ENCODE measurements around the gene KDM2B.
"Not testable (repeated sequence)": the region's sequence is repeated elsewhere in the genome, so short reads cannot be mapped to it uniquely, and the experiment has no call there.

The KDM2B gene

DNA sequence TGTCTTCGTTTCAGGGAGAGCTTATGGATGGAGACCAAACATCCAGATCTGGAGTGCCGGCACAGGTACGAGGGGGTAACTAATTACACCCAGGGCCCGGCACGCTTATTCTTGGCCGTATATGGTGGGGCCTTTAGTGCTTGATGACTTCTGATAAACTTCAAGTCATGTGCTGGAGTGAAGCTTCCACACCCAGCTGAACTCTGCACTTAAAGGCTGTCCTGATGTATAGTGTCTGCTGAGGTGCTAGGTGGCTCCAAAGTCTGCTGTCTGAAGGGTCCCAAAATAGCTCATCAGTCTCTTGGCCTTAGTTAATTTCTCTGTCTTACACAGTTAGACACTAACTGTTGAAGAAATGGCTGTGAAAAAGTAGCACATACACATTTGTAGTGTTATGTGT lies 163.0 kb downstream of the KDM2B start:
- H3K36me3 Mint-ChIP-seq: peaks cover 11% of the 10 kb centered on the region
- H3K9me3 Mint-ChIP-seq (ENCODE audit: low read depth): no peaks in the 10 kb centered on the region
- no peaks in the 10 kb centered on the region for H3K27me3 Mint-ChIP-seq
- H3K4me1 Mint-ChIP-seq (ENCODE audit: low read depth): peaks cover 19% of the 10 kb centered on the region
- H3K4me3 Mint-ChIP-seq: no peak overlapping the region
- peak overlapping the region; percentile 12 for H3K27ac Mint-ChIP-seq

DNA sequence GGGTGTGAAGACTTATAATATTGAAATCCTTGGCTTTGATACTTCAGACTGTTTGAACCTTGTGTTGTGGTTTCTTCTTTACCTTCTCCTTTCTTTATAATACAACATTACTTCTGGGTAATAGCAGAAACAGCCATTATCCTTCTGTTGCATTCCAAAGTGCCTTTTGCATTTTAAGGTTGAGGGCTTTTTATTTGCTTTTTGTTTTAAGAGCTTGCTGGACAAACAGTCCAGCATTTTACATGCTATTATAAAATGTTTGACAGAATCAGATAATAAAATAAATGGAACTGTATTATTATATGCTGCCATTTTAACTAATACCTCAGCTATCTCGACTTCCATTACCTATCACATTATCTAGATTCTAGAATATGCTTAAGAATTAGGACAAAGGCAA lies 166.9 kb downstream of the KDM2B start:
- peaks cover 23% of the 10 kb centered on the region for H3K4me1 Mint-ChIP-seq (ENCODE audit: low read depth)
- H3K27me3 Mint-ChIP-seq: no peaks in the 10 kb centered on the region
- no peak overlapping the region for H3K4me3 Mint-ChIP-seq
- H3K27ac Mint-ChIP-seq: peak overlapping the region; percentile 34
- no peaks in the 10 kb centered on the region for H3K9me3 Mint-ChIP-seq (ENCODE audit: low read depth)
- peaks cover 5% of the 10 kb centered on the region for H3K36me3 Mint-ChIP-seq

DNA sequence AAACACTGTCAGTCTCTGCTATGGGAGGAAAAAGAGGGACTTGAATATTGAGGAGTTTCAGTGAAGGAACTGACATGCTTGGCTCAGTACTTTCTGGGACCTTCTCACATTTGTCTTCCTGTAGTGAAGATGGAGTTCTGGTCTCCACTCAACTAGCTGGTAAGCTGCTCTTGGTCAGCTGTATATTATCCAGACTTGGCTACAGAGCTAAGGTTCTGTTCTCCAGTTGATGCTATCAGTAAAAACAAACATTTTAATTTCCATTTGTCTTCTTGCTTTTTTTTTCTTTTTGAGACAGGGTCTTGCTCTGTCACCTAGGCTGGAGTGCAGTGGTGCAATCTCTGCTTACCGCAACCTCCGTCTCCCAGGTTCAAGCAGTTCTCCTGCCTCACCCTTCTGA lies 175.6 kb downstream of the KDM2B start:
- H3K9me3 Mint-ChIP-seq (ENCODE audit: low read depth): no peaks in the 10 kb centered on the region
- H3K27ac Mint-ChIP-seq: no peak overlapping the region
- peaks cover 3% of the 10 kb centered on the region for H3K36me3 Mint-ChIP-seq
- peaks cover 43% of the 10 kb centered on the region for H3K4me1 Mint-ChIP-seq (ENCODE audit: low read depth)
- H3K4me3 Mint-ChIP-seq: no peak overlapping the region
- H3K27me3 Mint-ChIP-seq: no peaks in the 10 kb centered on the region

DNA sequence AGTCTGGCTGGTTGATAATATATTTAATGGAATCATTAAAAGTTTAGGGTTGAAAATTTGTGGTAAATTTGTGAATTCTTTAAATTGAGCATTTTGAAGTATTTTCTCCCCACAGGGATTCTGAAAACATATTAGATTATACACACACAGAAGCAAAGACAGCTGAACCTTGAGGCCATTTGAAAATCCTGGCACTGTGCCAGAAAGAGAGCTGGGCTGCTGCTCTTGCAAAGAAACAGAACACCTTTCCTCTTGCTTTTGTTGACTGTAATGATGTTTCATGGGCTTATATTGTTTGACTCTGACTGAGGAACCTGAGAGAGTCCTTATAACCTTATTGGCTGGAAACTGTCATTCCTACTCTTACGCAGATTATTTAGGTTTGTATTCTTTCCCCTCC lies 176.1 kb downstream of the KDM2B start:
- Mint-ChIP-seq H3K4me3 (no peak overlapping the region), H3K9me3 (ENCODE audit: low read depth) (no peaks in the 10 kb centered on the region), H3K4me1 (ENCODE audit: low read depth) (peaks cover 43% of the 10 kb centered on the region), H3K27me3 (no peaks in the 10 kb centered on the region), H3K36me3 (peaks cover 3% of the 10 kb centered on the region), H3K27ac (no peak overlapping the region)

DNA sequence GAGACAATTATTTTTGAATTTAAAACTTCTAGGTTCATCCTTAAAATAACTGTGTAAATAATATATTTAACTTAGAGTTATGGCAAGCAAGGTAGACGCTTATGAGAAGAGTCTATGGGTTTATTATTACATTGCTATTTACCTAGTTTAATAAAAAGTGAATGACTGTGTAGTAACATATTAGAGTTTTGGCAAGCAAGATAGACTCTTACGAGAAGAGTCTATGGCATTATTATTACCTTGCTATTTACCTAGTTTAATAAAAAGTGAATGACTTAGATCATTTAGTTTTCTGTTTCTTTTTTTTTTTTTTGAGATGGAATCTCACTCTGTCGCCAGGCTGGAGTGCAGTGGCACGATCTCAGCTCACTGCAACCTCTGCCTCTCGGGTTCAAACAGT lies 177.1 kb downstream of the KDM2B start:
- no peak overlapping the region for H3K27ac Mint-ChIP-seq
- no peaks in the 10 kb centered on the region for H3K9me3 Mint-ChIP-seq (ENCODE audit: low read depth)
- no peak overlapping the region for H3K4me3 Mint-ChIP-seq
- peaks cover 3% of the 10 kb centered on the region for H3K36me3 Mint-ChIP-seq
- H3K27me3 Mint-ChIP-seq: no peaks in the 10 kb centered on the region
- H3K4me1 Mint-ChIP-seq (ENCODE audit: low read depth): peaks cover 45% of the 10 kb centered on the region

DNA sequence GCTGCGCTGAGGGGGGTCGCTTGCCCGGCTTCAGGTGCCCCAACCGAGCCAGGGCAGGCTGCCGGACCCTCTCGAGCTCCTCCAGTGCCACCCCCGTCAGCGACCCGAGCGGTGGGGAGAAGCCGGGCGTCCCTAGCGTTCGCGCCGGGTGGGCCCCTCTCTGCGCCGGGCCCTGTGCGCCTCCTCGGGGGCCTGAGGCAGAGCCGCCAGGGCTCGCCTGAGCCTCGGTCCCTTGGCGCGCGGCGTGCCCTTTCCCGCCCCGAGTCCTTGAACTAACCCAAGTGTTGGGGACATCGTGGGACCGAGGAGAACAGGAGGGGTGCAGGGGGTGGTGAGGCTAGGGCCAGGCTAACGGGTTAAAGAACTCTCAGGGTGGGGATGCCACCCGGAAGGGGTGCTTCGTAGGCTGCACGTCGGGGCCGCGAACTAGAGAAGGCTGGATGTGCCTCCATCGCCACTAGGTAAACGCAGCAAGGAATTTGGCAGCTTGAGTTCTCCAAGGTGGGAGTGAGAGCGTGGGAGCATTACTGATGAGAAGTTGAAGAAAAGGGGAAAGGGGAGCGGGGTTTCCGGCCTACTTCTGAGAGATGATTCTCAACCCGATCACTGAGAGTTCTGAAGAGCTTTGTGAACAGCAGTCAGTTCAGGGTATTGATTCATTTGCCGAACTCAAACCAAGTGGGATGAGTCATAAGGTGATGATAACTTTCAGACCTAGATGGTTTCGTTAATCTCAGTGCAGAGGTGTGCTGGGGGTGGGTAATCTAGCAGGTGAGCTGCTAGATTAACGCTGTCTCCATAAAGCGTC lies 180.3 kb downstream of the KDM2B start:
- Mint-ChIP-seq H3K36me3 (no peaks in the 10 kb centered on the region), H3K27ac (peak overlapping the region; percentile 98), H3K27me3 (no peaks in the 10 kb centered on the region), H3K4me1 (ENCODE audit: low read depth) (peaks cover 30% of the 10 kb centered on the region), H3K9me3 (ENCODE audit: low read depth) (no peaks in the 10 kb centered on the region), H3K4me3 (peak overlapping the region; percentile 94)

DNA sequence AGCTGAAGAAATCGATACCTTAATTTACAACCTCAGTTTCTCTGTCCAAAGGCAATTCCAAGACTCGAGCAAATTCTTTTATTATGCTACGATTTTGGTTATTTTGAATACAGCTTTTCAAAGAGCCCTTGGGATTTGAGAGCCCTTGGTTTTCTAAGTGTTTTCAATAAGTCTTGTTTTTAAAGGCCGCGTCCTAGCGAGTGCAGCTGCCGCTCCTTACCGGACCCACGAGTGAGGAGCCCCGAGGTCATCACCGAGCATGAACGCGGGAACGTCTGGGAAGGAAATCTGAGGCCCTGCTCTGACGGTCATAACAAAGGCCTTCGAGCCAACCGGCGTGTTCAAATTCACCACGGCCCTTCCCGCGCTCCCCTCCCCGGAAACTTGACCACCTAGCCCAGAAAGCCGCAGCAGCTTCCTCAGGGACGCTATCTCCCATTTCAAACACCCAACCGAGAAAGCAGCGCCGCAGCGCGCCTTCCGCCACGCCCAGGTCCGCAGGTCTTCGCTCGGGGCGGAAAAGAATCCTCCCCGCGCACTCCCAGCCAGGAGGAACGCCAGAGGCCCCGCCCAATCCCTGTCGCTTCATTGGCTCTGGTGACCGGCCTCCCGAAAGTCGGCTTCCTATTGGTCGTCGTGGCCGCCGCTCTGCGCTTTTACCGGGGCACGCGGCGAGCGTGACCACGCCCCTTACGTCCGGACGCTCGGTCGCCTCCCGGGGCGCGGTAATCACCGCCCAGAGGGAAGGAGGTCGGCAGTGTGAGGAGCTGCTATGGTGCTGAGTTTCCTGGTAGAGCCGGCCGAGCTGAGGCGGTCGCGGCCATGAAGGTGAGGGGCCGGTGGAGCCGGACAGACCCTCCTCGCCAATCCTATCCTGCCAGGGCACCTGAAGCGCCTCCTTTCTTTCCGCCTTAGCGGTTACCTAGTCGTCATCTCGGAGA lies 181.2 kb downstream of the KDM2B start, which contains the start of gene RNF34:
TSS of gene RNF34 (plus strand) at position 728 of the 941 bp plus-strand sequence. CDS start at position 823, 95 bp downstream.
- Mint-ChIP-seq H3K4me1 (ENCODE audit: low read depth) (peaks cover 30% of the 10 kb centered on the region), H3K36me3 (no peaks in the 10 kb centered on the region), H3K27me3 (no peaks in the 10 kb centered on the region), H3K27ac (peak within 1 kb of the TSS; percentile 98), H3K9me3 (ENCODE audit: low read depth) (no peaks in the 10 kb centered on the region), H3K4me3 (peak within 1 kb of the TSS; percentile 94)

DNA sequence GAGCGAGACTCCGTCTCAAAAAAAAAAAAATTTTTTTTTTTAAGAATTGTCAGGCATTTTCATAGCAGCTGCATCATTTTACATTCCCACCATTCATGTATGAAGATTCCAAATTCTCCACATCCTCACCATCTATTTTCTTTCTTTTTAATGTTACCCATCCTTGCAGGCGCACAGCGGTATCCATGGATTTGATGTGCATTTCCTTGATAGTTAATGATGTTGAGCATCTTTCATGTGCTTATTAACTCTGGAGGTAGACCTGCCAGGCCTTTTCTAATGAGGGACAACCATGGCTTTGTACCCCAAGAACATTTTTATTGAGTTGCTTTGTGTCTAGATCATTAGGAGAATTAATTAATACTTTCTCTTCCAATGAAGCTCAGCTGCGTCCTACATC lies 182.5 kb downstream of the KDM2B start:
- no peaks in the 10 kb centered on the region for H3K36me3 Mint-ChIP-seq
- no peak overlapping the region for H3K27ac Mint-ChIP-seq

DNA sequence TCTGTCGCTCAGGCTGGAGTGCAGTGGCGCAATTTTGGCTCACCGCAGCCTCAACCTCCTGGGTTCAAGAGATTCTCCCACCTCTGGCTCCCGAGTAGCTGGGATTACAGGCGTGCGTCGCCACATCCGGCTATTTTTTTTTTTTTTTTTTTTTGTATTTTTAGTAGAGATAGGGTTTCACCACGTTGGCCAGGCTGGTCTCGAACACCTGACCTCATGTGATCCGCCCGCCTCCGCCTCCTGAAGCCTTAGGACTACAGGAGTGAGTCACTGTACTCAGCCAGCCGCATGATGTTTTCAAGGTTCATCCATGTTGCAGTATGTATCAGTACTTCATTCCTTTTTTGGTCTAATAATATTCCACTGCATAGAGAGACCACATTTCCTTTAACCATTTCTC lies 183.3 kb downstream of the KDM2B start:
- H3K4me3 Mint-ChIP-seq: no peak overlapping the region
- no peaks in the 10 kb centered on the region for H3K9me3 Mint-ChIP-seq (ENCODE audit: low read depth)
- no peaks in the 10 kb centered on the region for H3K27me3 Mint-ChIP-seq
- H3K36me3 Mint-ChIP-seq: no peaks in the 10 kb centered on the region
- H3K4me1 Mint-ChIP-seq (ENCODE audit: low read depth): peaks cover 20% of the 10 kb centered on the region
- no peak overlapping the region for H3K27ac Mint-ChIP-seq

More for the DNA sequence above, 182.5 kb downstream of the KDM2B start:
- Mint-ChIP-seq H3K4me1 (ENCODE audit: low read depth) (peaks cover 25% of the 10 kb centered on the region), H3K4me3 (peak overlapping the region; percentile 94), H3K27me3 (no peaks in the 10 kb centered on the region), H3K9me3 (ENCODE audit: low read depth) (no peaks in the 10 kb centered on the region)

DNA sequence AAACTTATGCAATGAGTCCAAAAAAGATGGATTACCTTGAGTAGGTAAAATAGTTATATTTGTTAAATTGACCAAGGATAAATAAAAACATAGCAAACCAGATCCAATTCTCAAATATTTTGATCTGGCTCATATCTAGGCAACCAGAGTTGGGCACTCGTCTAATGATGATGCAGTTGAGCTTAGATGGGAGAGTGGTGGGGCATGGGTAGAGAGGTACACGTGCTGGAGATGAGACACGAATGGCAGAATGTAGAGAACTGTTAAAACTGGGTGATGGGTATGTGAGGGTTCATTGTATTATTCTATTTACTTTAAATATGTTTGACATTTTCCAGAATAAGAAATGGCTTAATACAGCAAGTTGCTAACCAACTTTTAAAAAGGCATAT lies 188.5 kb downstream of the KDM2B start:
- Mint-ChIP-seq H3K9me3 (ENCODE audit: low read depth) (no peaks in the 10 kb centered on the region), H3K4me3 (no peak overlapping the region), H3K4me1 (ENCODE audit: low read depth) (peaks cover 9% of the 10 kb centered on the region), H3K27me3 (no peaks in the 10 kb centered on the region), H3K36me3 (no peaks in the 10 kb centered on the region), H3K27ac (no peak overlapping the region)

DNA sequence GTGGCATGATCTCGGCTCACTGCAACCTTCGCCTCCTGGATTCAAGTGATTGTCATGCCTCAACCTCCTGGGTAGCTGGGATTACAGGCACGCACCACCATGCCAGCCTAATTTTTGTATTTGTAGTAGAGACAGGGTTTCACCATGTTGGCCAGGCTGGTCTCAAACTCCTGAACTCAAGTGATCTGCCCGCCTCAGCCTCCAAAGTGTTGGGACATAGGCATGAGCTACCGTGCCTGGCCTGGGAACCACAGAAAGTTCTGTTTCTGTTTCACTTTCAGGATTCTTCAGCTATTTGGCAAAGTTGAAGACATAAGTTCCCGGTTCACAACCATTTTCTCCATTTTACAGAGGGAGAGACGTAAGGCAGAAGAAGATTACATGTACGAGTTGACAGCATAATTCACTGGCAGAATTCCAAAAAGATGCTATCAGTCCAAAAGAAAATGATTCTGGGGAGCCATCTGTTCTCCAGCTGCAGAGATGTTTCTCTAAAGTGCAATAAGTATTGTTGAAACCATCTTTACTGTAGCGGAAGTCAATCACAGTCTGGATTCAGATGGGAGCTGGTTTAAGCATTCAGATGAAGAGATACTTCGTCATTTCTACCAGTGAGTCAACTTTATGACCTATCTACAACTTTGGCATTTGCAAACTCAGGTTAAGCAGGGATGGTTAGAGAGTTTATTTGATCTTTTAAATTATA lies 189.1 kb downstream of the KDM2B start:
- Mint-ChIP-seq H3K27ac (no peak overlapping the region), H3K4me3 (peak overlapping the region; percentile 41), H3K36me3 (no peaks in the 10 kb centered on the region), H3K4me1 (ENCODE audit: low read depth) (peaks cover 9% of the 10 kb centered on the region), H3K9me3 (ENCODE audit: low read depth) (no peaks in the 10 kb centered on the region), H3K27me3 (no peaks in the 10 kb centered on the region)

DNA sequence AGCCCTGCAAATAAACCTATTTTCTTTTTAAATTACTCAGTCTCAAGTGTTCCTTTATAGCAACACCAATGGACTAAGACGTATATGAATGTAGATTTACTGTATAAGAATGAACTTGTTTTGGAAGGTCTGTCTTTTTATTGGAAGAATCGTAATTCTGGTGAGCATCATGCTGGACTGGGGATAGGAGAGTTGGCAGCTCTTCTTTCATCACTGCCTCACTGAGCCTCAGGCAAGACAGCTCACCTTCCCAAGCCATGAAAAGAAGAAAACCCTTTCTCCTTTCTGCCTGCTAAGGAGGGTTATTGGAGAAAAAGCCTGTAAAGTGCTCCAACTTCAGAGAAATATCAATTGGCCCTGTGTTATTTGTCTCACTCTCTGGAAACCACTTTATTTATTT lies 190.0 kb downstream of the KDM2B start:
- no peak overlapping the region for H3K4me3 Mint-ChIP-seq
- H3K27ac Mint-ChIP-seq: no peak overlapping the region
- H3K36me3 Mint-ChIP-seq: no peaks in the 10 kb centered on the region
- H3K4me1 Mint-ChIP-seq (ENCODE audit: low read depth): peaks cover 9% of the 10 kb centered on the region
- no peaks in the 10 kb centered on the region for H3K9me3 Mint-ChIP-seq (ENCODE audit: low read depth)
- H3K27me3 Mint-ChIP-seq: no peaks in the 10 kb centered on the region

DNA sequence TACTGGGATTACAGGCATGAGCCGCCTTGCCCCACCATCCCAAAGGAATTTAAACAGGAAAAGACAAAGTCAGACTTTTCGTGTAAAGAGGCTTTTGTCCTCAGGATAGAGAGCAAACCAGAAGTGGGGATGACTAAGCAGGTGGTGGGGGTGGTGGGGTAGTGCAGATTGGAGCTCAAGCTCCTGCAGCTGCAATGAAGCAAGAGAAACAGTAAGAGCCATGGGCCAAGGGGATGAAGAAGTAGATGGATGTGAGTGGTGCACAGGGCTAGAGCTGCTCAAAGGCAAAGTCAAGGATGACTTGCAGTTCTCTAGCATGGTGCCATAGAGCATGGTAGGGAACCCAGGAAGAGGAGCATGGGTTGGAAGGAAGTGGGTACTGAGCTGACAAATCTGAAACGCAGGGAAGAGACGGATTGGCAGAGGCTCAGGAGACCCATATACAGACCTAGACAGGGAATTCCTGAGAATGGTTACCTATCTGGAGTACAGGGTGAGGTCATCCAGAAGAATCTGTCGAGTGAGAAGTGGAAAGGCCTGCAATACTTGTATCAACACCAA lies 192.3 kb downstream of the KDM2B start:
- H3K9me3 Mint-ChIP-seq (ENCODE audit: low read depth): no peaks in the 10 kb centered on the region
- no peaks in the 10 kb centered on the region for H3K36me3 Mint-ChIP-seq
- H3K27me3 Mint-ChIP-seq: no peaks in the 10 kb centered on the region
- H3K4me3 Mint-ChIP-seq: no peak overlapping the region
- H3K27ac Mint-ChIP-seq: no peak overlapping the region
- peaks cover 9% of the 10 kb centered on the region for H3K4me1 Mint-ChIP-seq (ENCODE audit: low read depth)

DNA sequence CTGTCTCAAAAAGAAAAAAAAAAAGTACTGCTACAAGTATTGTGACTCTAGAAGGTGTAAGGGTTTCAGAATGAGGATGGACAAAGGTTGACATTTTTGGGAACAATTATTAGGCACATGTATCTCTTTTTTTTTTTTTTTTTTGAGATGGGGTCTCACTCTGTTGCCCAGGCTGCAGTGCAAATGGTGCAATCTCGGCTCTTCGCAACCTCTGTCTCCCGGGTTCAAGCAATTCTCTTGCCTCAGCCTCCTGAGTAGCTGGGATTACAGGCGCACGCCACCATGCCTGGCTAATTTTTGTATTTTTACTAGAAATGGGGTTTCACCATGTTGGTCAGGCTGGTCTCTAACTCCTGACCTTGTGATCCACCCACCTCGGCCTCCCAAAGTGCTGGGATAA lies 195.9 kb downstream of the KDM2B start:
- not testable (repeated sequence) for H3K27ac Mint-ChIP-seq; H3K4me1 Mint-ChIP-seq (ENCODE audit: low read depth); H3K36me3 Mint-ChIP-seq; H3K4me3 Mint-ChIP-seq; H3K9me3 Mint-ChIP-seq (ENCODE audit: low read depth); H3K27me3 Mint-ChIP-seq
